ENCODE measurements around the gene C1orf52.

DNA sequence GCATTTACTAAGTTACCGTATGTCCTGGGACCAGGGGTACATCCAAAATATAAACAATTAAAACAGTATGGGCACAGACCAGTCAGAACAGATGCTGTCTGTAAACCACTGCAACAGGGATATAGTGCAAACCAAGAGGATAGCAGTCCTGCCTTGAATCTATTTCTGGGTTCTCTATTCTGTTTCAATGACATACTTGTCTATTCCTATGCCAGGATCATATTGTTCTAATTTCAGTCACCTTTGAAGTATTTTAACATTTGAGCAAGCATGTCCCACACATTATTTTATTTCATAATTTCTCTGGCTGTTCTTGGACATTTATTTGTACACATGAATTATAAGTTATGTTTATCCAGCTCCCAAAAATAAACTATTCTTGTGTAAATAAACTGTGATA is 30.5 kb downstream of the C1orf52 start:
- TF ChIP-seq ZNF423 (CRISPR knock-in tag; IDR thresholded peaks at IDR 0.05) = no peak
- TF ChIP-seq FOXJ3 (CRISPR knock-in tag; IDR thresholded peaks at IDR 0.05; ENCODE audit: borderline replicate concordance) = no peak
- TF ChIP-seq E2F5 (CRISPR knock-in tag; IDR thresholded peaks at IDR 0.05) = no peak
- TF ChIP-seq ESRRA (CRISPR knock-in tag; IDR thresholded peaks at IDR 0.05; ENCODE audit: borderline replicate concordance) = no peak
- TF ChIP-seq, protein P1, sequence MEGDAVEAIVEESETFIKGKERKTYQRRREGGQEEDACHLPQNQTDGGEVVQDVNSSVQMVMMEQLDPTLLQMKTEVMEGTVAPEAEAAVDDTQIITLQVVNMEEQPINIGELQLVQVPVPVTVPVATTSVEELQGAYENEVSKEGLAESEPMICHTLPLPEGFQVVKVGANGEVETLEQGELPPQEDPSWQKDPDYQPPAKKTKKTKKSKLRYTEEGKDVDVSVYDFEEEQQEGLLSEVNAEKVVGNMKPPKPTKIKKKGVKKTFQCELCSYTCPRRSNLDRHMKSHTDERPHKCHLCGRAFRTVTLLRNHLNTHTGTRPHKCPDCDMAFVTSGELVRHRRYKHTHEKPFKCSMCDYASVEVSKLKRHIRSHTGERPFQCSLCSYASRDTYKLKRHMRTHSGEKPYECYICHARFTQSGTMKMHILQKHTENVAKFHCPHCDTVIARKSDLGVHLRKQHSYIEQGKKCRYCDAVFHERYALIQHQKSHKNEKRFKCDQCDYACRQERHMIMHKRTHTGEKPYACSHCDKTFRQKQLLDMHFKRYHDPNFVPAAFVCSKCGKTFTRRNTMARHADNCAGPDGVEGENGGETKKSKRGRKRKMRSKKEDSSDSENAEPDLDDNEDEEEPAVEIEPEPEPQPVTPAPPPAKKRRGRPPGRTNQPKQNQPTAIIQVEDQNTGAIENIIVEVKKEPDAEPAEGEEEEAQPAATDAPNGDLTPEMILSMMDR (IDR thresholded peaks at IDR 0.05) = no peak
- no peak for TF ChIP-seq RORB (CRISPR knock-in tag; IDR thresholded peaks at IDR 0.05)
- no peak for TF ChIP-seq NFYB (CRISPR knock-in tag; conservative IDR thresholded peaks at IDR 0.05; ENCODE audit: low read depth)
- no peak for TF ChIP-seq ZNF138 (CRISPR knock-in tag; conservative IDR thresholded peaks at IDR 0.05)
- no peak for TF ChIP-seq ERG (CRISPR knock-in tag; IDR thresholded peaks at IDR 0.05)
- no peak for TF ChIP-seq NR2C2 (CRISPR knock-in tag; IDR thresholded peaks at IDR 0.05)
- TF ChIP-seq, protein P2, sequence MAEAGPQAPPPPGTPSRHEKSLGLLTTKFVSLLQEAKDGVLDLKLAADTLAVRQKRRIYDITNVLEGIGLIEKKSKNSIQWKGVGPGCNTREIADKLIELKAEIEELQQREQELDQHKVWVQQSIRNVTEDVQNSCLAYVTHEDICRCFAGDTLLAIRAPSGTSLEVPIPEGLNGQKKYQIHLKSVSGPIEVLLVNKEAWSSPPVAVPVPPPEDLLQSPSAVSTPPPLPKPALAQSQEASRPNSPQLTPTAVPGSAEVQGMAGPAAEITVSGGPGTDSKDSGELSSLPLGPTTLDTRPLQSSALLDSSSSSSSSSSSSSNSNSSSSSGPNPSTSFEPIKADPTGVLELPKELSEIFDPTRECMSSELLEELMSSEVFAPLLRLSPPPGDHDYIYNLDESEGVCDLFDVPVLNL (CRISPR knock-in tag; IDR thresholded peaks at IDR 0.05; ENCODE audit: borderline replicate concordance, low read depth) = no peak
- TF ChIP-seq, protein P3, sequence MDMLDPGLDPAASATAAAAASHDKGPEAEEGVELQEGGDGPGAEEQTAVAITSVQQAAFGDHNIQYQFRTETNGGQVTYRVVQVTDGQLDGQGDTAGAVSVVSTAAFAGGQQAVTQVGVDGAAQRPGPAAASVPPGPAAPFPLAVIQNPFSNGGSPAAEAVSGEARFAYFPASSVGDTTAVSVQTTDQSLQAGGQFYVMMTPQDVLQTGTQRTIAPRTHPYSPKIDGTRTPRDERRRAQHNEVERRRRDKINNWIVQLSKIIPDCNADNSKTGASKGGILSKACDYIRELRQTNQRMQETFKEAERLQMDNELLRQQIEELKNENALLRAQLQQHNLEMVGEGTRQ (CRISPR knock-in tag; IDR thresholded peaks at IDR 0.05) = no peak
- no peak for TF ChIP-seq SP1 (CRISPR knock-in tag; conservative IDR thresholded peaks at IDR 0.05)
- no peak for TF ChIP-seq TP53 (CRISPR knock-in tag; IDR thresholded peaks at IDR 0.05)
